ENCODE measurements around the gene ZFP36L2. TPM values are rescaled to one million over a fixed set of nuclear protein-coding genes. Genes with fewer than 3 reads are reported as not detected.

The ZFP36L2 gene
- total and polyA plus RNA-seq, 9 of the 15 experiments (the other 6 are each of a cell fraction or from before 2014, with no cell fraction given), result 4.1 to 60.6 (median 20.3) TPM

GRCh38 chr2:43224131-43224570 lies 2.3 kb downstream of the ZFP36L2 start (continued):
- TF ChIP-seq RAD21 (CRISPR knock-in tag; conservative IDR thresholded peaks at IDR 0.05 in 1 of 2, IDR thresholded peaks at IDR 0.05 in 1 of 2) (peak; percentile 48 to 66), MLLT1 (IDR thresholded peaks at IDR 0.05) (peak; percentile 78 to 88; a peak in 3 of 4 replicates), TBP (optimal IDR thresholded peaks at IDR 0.05; ENCODE audit: low read depth, low read length) (peak; percentile 28), NFIC (IDR thresholded peaks at IDR 0.05) (peak; percentile 21; the same call in 1 of the 2 replicates), PBX2 (CRISPR knock-in tag; IDR thresholded peaks at IDR 0.05; ENCODE audit: low read depth) (no peak), PBX2 (tag; conservative IDR thresholded peaks at IDR 0.05; ENCODE audit: low read depth) (peak; percentile 61), BHLHE40 (IDR thresholded peaks at IDR 0.05; ENCODE audit: low read length) (peak; percentile 70), ZSCAN32 (CRISPR knock-in tag; IDR thresholded peaks at IDR 0.05) (peak; percentile 71; the same call in 1 of the 2 replicates), SRSF3 (IDR thresholded peaks at IDR 0.05; ENCODE audit: insufficient read depth, low read length) (0 out of 2 replicates have a peak, but pooled peaks have one; percentile 41), FIP1L1 (IDR thresholded peaks at IDR 0.05; ENCODE audit: low read depth, low read length, poor library complexity, severe bottlenecking) (peak; percentile 44), ZFP36 (IDR thresholded peaks at IDR 0.05; ENCODE audit: low read depth, low read length, partially characterized antibody) (peak; percentile 62), SMC3 (conservative IDR thresholded peaks at IDR 0.05; ENCODE audit: insufficient read depth, low read depth, low read length) (0 out of 2 replicates have a peak, but pooled peaks have one; percentile 7), ERF (CRISPR knock-in tag; IDR thresholded peaks at IDR 0.05) (0 out of 2 replicates have a peak, but pooled peaks have one; percentile 32)

Data from K562 (cell line).